Measurements from ENCODE around the gene ZCCHC14. TPM values are rescaled to one million over a fixed set of nuclear protein-coding genes. Genes with fewer than 3 reads are reported as not detected.

The ZCCHC14 gene
- total and polyA plus RNA-seq, 10 of the 15 experiments (the other 5 are each of a cell fraction or from before 2014, with no cell fraction given), result 0.02 to 0.26 (median 0.05) TPM; not detected in 3

GRCh38 chr16:87391324-87391949 lies 101.4 kb downstream of the ZCCHC14 start (continued):
- TF ChIP-seq, protein P1, sequence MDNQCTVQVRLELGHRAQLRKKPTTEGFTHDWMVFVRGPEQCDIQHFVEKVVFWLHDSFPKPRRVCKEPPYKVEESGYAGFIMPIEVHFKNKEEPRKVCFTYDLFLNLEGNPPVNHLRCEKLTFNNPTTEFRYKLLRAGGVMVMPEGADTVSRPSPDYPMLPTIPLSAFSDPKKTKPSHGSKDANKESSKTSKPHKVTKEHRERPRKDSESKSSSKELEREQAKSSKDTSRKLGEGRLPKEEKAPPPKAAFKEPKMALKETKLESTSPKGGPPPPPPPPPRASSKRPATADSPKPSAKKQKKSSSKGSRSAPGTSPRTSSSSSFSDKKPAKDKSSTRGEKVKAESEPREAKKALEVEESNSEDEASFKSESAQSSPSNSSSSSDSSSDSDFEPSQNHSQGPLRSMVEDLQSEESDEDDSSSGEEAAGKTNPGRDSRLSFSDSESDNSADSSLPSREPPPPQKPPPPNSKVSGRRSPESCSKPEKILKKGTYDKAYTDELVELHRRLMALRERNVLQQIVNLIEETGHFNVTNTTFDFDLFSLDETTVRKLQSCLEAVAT (IDR thresholded peaks at IDR 0.05), result peak; percentile 98
- peak; percentile 45; the same call in 1 of the 2 replicates for TF ChIP-seq BACH1 (IDR thresholded peaks at IDR 0.05; ENCODE audit: borderline replicate concordance)
- TF ChIP-seq NR2F1 (conservative IDR thresholded peaks at IDR 0.05), result peak; percentile 85

DNA sequence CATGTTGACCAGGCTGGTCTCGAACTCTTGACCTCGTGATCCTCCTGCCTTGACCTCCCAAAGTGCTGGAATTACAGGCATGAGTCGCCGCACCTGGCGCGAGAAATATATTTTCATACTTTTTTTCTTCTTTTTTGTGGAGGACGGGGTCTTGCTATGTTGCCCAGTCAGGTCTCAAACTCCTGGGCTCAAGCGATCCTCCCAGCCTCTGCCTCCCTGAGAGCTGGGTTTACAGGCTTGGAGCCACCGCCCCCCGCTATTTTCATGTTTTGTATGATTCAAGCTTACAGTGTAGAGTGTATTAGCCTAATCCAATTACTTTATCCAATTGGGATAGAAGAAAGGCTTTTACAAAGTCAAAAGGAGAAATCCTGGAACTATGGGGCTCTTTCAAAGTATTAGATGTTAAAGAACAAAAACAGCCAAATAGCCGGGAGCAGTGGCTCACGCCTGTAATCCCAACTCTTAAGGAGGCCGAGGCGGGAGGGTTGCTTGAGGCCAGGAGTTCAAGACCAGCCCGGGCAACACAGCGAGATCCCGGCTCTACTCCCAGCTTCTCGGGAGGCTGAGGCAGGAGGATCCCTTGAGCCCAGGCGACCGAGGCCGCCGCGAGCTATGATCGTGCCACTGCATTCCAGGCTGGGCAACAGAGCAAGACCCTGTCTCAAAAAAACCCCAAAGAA lies 102.0 kb downstream of the ZCCHC14 start:
- H3K4me3 ChIP-seq, result peak overlapping the region; percentile 71; the same call in 1 of the 2 replicates
- peaks cover 9% of the 10 kb centered on the region; the same call in 1 of the 2 replicates for H4K20me1 ChIP-seq (ENCODE audit: control insufficient read depth, insufficient read depth)
- peaks cover 3% of the 10 kb centered on the region for H3K79me2 ChIP-seq (ENCODE audit: control insufficient read depth, insufficient read depth, low read length)
- over 99% methylated on average over 19 of the region's 24 CpGs for WGBS (ENCODE audit: insufficient coverage, insufficient replicate concordance, low lambda C conversion rate, missing lambda C conversion rate)
- H3K9me3 ChIP-seq (replicated peaks; ENCODE audit: control insufficient read depth, insufficient read depth, low read length), result no peaks in the 10 kb centered on the region
- no peaks in the 10 kb centered on the region for H3K36me3 ChIP-seq (ENCODE audit: control insufficient read depth in 2 of 2, insufficient read depth in 2 of 2, low read length in 1 of 2)
- peaks cover 16% of the 10 kb centered on the region for H3K4me1 ChIP-seq (ENCODE audit: control insufficient read depth, insufficient read depth, low read length)
- ChIA-PET SMC1A (ENCODE audit: uncharacterized antibody, unreplicated experiment) (no interaction called here), POLR2A (no interaction called here), CTCF (interaction anchor here (0.7 kb wide), 1 partner anchor 244 kb away, joined by 3 read pairs; no protein-coding TSS in a partner anchor), RAD21 (ENCODE audit: unreplicated experiment) (no interaction called here)
- H3K4me2 ChIP-seq (ENCODE audit: control insufficient read depth, insufficient read depth), result peak overlapping the region; percentile 99
- ATAC-seq (no peak), FAIRE-seq (no peak), DNase-seq (ENCODE audit: low read depth, low spot score) (no peak)
- BruUV-seq (replicated peaks), result no TSS peak
- H3K27me3 ChIP-seq (replicated peaks in 1 of 2; ENCODE audit: control insufficient read depth in 2 of 2, insufficient read depth in 2 of 2, low read length in 1 of 2), result no peaks in the 10 kb centered on the region
- intact Hi-C loops (cut with micrococcal nuclease; ENCODE audit: unreplicated experiment) (loop anchor here (5.0 kb wide), 1 partner anchor 377 kb away; the partner anchor contains the start of gene KLHDC4), in situ Hi-C loops (cut with MboI) (loop anchor here (10.0 kb wide), 1 partner anchor 836 kb away; the partner anchor contains the start of gene MTHFSD)
- peak overlapping the region; percentile 82 for H3K27ac ChIP-seq (ENCODE audit: control insufficient read depth, insufficient read depth)
- TF ChIP-seq HSF1 (IDR thresholded peaks at IDR 0.05; ENCODE audit: low read depth, low read length), result no peak
- TF ChIP-seq SMARCA5 (IDR thresholded peaks at IDR 0.05), result no peak
- no peak for TF ChIP-seq TAF1 (IDR thresholded peaks at IDR 0.05; ENCODE audit: borderline replicate concordance, low read depth, low read length)
- TF ChIP-seq KAT2A (conservative IDR thresholded peaks at IDR 0.05; ENCODE audit: control insufficient read depth, low read depth, low read length), result no peak
- TF ChIP-seq BMI1 (IDR thresholded peaks at IDR 0.05; ENCODE audit: borderline replicate concordance), result no peak
- no peak for TF ChIP-seq STAT3 (IDR thresholded peaks at IDR 0.05; ENCODE audit: low read depth, low read length)
- no peak for TF ChIP-seq GATAD2B (conservative IDR thresholded peaks at IDR 0.05; ENCODE audit: low read depth)
- no peak for TF ChIP-seq NR2C1 (IDR thresholded peaks at IDR 0.05)
- TF ChIP-seq HDGF (IDR thresholded peaks at IDR 0.05), result no peak
- no peak for TF ChIP-seq SMAD1 (IDR thresholded peaks at IDR 0.05; ENCODE audit: low read depth, partially characterized antibody)
- no peak for TF ChIP-seq SPI1 (IDR thresholded peaks at IDR 0.05; ENCODE audit: borderline replicate concordance, insufficient read depth, low read depth, low read length)
- TF ChIP-seq SMAD5 (IDR thresholded peaks at IDR 0.05; ENCODE audit: low read depth), result no peak
- TF ChIP-seq NFIC (IDR thresholded peaks at IDR 0.05; ENCODE audit: low read depth, low read length), result no peak
- TF ChIP-seq ASH2L (IDR thresholded peaks at IDR 0.05; ENCODE audit: borderline replicate concordance, low read depth), result no peak
- H3K9ac ChIP-seq (ENCODE audit: control insufficient read depth, insufficient read depth, low read length), result no peak overlapping the region; the same call in 1 of the 2 replicates
- no peak overlapping the region for H2AFZ ChIP-seq (ENCODE audit: control insufficient read depth, low read depth, low read length)
